ENCODE results near the gene PDE2A.

DNA sequence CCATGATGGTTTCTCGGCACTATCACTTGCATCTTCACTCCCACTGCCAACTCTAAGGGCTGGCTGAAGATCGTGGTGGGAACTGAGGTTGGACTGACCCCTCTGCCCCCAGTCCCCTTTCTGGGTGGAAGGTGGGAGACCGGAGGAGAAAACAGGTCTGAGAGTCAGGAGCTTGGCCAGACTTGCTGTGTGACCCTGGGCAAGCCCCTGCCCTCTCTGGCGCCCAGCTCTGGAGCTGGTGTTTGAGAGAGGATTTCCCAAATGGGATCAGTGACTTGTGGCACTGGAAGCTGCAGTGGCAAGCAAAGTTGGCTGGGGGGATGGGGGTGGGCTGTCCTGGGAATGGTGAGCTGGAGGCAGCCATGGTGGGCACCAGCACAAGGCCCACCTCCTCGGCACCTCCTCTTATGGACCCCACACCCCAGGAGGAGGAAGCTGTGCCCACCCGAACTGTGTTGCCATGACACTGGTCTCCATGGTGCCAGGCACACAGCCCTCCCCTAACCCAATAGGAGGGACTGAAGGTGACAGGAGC lies 6.5 kb upstream of the PDE2A start:
- TF ChIP-seq, protein P1, sequence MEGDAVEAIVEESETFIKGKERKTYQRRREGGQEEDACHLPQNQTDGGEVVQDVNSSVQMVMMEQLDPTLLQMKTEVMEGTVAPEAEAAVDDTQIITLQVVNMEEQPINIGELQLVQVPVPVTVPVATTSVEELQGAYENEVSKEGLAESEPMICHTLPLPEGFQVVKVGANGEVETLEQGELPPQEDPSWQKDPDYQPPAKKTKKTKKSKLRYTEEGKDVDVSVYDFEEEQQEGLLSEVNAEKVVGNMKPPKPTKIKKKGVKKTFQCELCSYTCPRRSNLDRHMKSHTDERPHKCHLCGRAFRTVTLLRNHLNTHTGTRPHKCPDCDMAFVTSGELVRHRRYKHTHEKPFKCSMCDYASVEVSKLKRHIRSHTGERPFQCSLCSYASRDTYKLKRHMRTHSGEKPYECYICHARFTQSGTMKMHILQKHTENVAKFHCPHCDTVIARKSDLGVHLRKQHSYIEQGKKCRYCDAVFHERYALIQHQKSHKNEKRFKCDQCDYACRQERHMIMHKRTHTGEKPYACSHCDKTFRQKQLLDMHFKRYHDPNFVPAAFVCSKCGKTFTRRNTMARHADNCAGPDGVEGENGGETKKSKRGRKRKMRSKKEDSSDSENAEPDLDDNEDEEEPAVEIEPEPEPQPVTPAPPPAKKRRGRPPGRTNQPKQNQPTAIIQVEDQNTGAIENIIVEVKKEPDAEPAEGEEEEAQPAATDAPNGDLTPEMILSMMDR (IDR thresholded peaks at IDR 0.05; ENCODE audit: poor library complexity): no peak
- no peak for TF ChIP-seq EZH2phosphoT487 (IDR thresholded peaks at IDR 0.05; ENCODE audit: low read depth, severe bottlenecking, unreplicated experiment)
